OCI-LY7 (cell line): ENCODE results near the gene TPRG1L. TPM values are rescaled to one million over a fixed set of nuclear protein-coding genes. Genes with fewer than 3 reads are reported as not detected.

ENCODE experiments used
- BruUV-seq: library from RNA; stranded (reverse); fragments of 400-500 nt; replicated peaks from 2 replicates; lab custom pipeline; 2021; lab: Mats Ljungman, UMichigan
- CTCF ChIA-PET: fragments of 300-600 bp; sonication (Branson Sonifier 250); formaldehyde crosslinking; loops from one replicate; lab custom pipeline; 2022; ENCODE audit warnings: antibody characterized with exemption; ENCODE audit not compliant: unreplicated experiment; lab: Charles Lee
- POLR2A ChIA-PET: fragments of 300-600 bp; sonication (Branson Sonifier 250); formaldehyde crosslinking; loops from one replicate; lab custom pipeline; 2022; ENCODE audit warnings: antibody characterized with exemption; lab: Charles Lee
- DNase-seq: peaks from one replicate; pipeline ENCODE4 v3.0.0-alpha.2; 2015; ENCODE audit warnings: low spot score
- H2AFZ ChIP-seq: fragments of 200-600 bp; sonication (generic), shearing (Covaris generic); 2 replicates; pipeline ENCODE4 v1.6.1; 2014; ENCODE audit warnings: mild to moderate bottlenecking, antibody characterized with exemption, low read length, moderate library complexity
- H3K27ac ChIP-seq: fragments of 200-600 bp; sonication (generic); 2 replicates; pipeline ENCODE4 v1.5.1; 2014; ENCODE audit warnings: mixed run types, low read depth, mild to moderate bottlenecking, moderate library complexity, low read length, inconsistent platforms; ENCODE audit not compliant: poor library complexity, severe bottlenecking
- H3K36me3 ChIP-seq: fragments of 200-600 bp; sonication (generic); 2 replicates; pipeline ENCODE4 v1.6.1; 2014; ENCODE audit warnings: mild to moderate bottlenecking, antibody characterized with exemption, low read length, moderate library complexity, mixed read lengths; ENCODE audit not compliant: insufficient read depth
- H3K4me1 ChIP-seq: fragments of 200-600 bp; sonication (generic); 2 replicates; pipeline ENCODE4 v1.5.1; 2014; ENCODE audit warnings: mild to moderate bottlenecking, low read length; ENCODE audit not compliant: insufficient read depth, poor library complexity, severe bottlenecking
- H3K4me2 ChIP-seq: fragments of 200-600 bp; sonication (generic); 2 replicates; pipeline ENCODE4 v1.6.1; 2014; ENCODE audit warnings: mild to moderate bottlenecking, low read length
- H3K4me3 ChIP-seq: fragments of 200-600 bp; sonication (generic); 2 replicates; pipeline ENCODE4 v1.5.1; 2014; ENCODE audit warnings: mild to moderate bottlenecking, low read depth, low read length; ENCODE audit not compliant: poor library complexity, severe bottlenecking
- H3K79me2 ChIP-seq: fragments of 200-600 bp; sonication (generic); 2 replicates; pipeline ENCODE4 v1.6.1; 2016; ENCODE audit warnings: low read depth, mild to moderate bottlenecking, low read length, moderate library complexity, mixed read lengths; ENCODE audit not compliant: insufficient read depth
- H3K9me2 ChIP-seq: fragments of 200-600 bp; sonication (generic); 2 replicates; pipeline ENCODE4 v1.6.1; 2016; ENCODE audit warnings: mild to moderate bottlenecking, low read length, mixed read lengths; ENCODE audit not compliant: insufficient read depth
- H3K9me3 ChIP-seq: fragments of 200-600 bp; sonication (generic); 2 replicates; pipeline ENCODE4 v1.6.1; 2014; ENCODE audit warnings: mild to moderate bottlenecking, mixed run types, low read length, mixed read lengths
- H4K20me1 ChIP-seq: fragments of 200-600 bp; sonication (generic); 2 replicates; pipeline ENCODE4 v1.6.1; 2014; ENCODE audit warnings: mild to moderate bottlenecking, antibody characterized with exemption, low read length, moderate library complexity, mixed read lengths; ENCODE audit not compliant: insufficient read depth
- EZH2phosphoT487 ChIP-seq: fragments of 200-600 bp; sonication (generic); IDR thresholded peaks from 2 replicates; pipeline ENCODE4 v1.6.1; 2018; ENCODE audit warnings: low read depth, borderline replicate concordance, mild to moderate bottlenecking, mixed run types, antibody characterized with exemption, low read length, moderate library complexity, mixed read lengths
- intact Hi-C: fragments of 100-400 bp; cut with micrococcal nuclease; formaldehyde crosslinking; loops from one replicate; pipeline ENCODE4 v1.10.0; 2022; ENCODE audit not compliant: unreplicated experiment
- total RNA-seq, 2 experiments: library from RNA; depleted of rRNA in 1 of 2; stranded (reverse); fragments of >200 nt in 1 of 2; shearing (Covaris generic) in 1 of 2; gene quantifications; 2 replicates each; pipeline ENCODE4 v1.2.3, GENCODE V29; 2014 to 2022
- TF ChIP-seq, protein P1 (sequence below): fragments of 200-600 bp; sonication (generic); conservative IDR thresholded peaks from 2 replicates; pipeline ENCODE4 v1.5.1; 2014; ENCODE audit warnings: mild to moderate bottlenecking, antibody characterized with exemption, low read length, moderate library complexity, mixed read lengths

Gene TPRG1L
- total RNA-seq, 2 experiments from 2014 or later = 3.1 to 6.8 TPM

DNA sequence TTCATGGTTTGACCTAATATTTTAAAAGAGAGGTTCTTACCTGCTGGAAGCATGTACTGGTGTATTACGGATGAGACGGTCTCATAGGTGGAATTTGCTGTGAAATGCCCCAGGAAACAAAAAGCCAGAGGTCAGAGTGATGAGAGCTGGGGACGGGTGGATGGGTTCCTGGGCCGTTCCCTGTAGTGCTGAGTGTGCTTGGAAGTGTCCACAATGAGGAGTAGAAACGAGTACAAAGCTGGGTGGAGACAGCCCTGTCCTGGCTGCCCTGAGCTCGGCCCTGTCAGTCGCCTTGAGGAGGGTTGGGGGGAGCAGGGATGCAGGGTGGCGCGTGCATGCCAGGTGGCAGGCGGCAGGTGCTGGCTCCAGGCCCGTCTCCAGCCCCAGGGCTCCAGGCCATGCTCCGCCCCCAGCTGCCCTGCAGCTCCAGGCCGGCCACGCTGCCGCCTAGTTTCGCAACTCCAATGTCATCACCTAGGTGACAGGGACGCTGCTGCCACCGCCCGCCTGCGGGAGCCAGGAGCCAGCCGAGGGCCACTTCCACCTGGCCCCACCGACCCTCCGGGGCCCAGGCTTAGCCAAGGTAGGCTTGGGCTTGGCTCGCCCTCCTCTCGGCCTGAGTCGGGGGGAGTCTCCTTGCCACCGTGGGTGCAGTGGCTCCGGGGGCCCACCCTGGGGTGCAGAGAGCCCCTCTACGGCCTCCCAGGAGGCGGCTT, 43.9 kb downstream of the TPRG1L start:
- H3K4me1 ChIP-seq = peaks cover 49% of the 10 kb centered on the region
- no peaks in the 10 kb centered on the region for H3K36me3 ChIP-seq
- no peak overlapping the region for H3K4me3 ChIP-seq
- H4K20me1 ChIP-seq = no peaks in the 10 kb centered on the region
- no peak overlapping the region for H3K27ac ChIP-seq
- POLR2A ChIA-PET = interaction anchor here (0.9 to 1.5 kb wide), 2 partner anchors 8 to 20 kb away, joined by 3 read pairs; no protein-coding TSS in a partner anchor
- no TSS peak for BruUV-seq
- DNase-seq = no peak
- intact Hi-C loops = loop anchor here (5.0 kb wide), 1 partner anchor 234 kb away; the partner anchor contains the start of gene C1orf174
- H3K9me3 ChIP-seq = no peaks in the 10 kb centered on the region
- H3K79me2 ChIP-seq = no peaks in the 10 kb centered on the region
- no peak overlapping the region for H2AFZ ChIP-seq
- CTCF ChIA-PET = no interaction called here
- H3K9me2 ChIP-seq = no peaks in the 10 kb centered on the region
- H3K4me2 ChIP-seq = no peak overlapping the region
- TF ChIP-seq, protein P1, sequence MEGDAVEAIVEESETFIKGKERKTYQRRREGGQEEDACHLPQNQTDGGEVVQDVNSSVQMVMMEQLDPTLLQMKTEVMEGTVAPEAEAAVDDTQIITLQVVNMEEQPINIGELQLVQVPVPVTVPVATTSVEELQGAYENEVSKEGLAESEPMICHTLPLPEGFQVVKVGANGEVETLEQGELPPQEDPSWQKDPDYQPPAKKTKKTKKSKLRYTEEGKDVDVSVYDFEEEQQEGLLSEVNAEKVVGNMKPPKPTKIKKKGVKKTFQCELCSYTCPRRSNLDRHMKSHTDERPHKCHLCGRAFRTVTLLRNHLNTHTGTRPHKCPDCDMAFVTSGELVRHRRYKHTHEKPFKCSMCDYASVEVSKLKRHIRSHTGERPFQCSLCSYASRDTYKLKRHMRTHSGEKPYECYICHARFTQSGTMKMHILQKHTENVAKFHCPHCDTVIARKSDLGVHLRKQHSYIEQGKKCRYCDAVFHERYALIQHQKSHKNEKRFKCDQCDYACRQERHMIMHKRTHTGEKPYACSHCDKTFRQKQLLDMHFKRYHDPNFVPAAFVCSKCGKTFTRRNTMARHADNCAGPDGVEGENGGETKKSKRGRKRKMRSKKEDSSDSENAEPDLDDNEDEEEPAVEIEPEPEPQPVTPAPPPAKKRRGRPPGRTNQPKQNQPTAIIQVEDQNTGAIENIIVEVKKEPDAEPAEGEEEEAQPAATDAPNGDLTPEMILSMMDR = no peak
- no peak for TF ChIP-seq EZH2phosphoT487

DNA sequence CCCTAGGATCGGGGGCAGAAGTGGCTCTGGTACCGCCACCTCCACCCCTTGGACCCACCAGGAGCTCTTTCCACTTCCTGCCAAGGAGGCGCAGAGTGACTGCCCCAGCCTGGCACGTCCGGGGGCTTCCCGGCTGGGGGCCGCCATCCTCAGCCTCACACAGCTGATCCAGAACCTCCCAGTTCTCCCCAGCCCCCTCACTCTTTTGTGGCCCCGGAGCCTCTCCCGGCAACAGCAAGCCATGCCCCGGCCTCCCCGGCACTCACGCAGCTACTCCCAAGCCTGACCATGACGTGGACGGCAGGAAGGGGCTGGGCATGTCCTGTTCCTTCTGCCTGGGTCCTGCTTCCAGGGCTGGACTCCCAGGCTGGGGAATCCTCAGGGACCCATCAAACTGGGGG, 44.6 kb downstream of the TPRG1L start:
- DNase-seq = no peak
- H3K36me3 ChIP-seq = no peaks in the 10 kb centered on the region
- H3K79me2 ChIP-seq = no peaks in the 10 kb centered on the region
- BruUV-seq = no TSS peak
- no peak overlapping the region for H3K4me3 ChIP-seq
- ChIA-PET CTCF (no interaction called here), POLR2A (interaction anchor here (0.9 kb wide), 1 partner anchor 8 kb away, joined by 3 read pairs; no protein-coding TSS in a partner anchor)
- no peak overlapping the region for H2AFZ ChIP-seq
- no peak for TF ChIP-seq EZH2phosphoT487
- TF ChIP-seq, protein P1 = no peak
- no peak overlapping the region for H3K27ac ChIP-seq
- peaks cover 45% of the 10 kb centered on the region for H3K4me1 ChIP-seq
- H3K4me2 ChIP-seq = no peak overlapping the region
- no peaks in the 10 kb centered on the region for H4K20me1 ChIP-seq
- no peaks in the 10 kb centered on the region for H3K9me3 ChIP-seq
- intact Hi-C loops = loop anchor here (5.0 kb wide), 1 partner anchor 233 kb away; the partner anchor contains the start of gene C1orf174
- no peaks in the 10 kb centered on the region for H3K9me2 ChIP-seq

DNA sequence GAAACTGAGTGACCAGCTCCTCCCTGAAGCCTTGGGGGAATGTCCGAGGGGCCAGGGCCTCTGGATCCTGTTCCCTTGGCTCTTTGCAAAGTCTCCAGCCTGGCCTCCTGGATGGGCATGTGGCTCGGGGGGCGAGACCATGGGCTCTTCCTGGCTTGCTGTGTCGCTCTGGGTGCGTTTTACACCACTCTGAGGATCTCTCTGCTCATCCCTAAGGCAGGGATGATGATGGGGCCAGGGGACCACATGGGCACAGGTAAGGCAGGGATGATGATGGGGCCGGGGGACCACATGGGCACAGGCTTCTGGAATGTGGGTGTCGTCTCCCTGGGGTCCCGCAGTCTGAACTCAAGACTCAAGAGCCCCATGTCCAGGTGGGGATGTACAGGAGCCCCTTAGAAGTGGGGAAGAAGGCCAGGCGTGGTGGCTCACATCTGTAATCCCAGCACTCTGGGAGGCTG, 45.2 kb downstream of the TPRG1L start:
- Histone ChIP-seq H3K36me3 (no peaks in the 10 kb centered on the region), H3K4me1 (peaks cover 39% of the 10 kb centered on the region), H3K79me2 (no peaks in the 10 kb centered on the region), H3K9me2 (no peaks in the 10 kb centered on the region), H4K20me1 (no peaks in the 10 kb centered on the region), H3K4me3 (no peak overlapping the region), H2AFZ (no peak overlapping the region), H3K27ac (no peak overlapping the region), H3K9me3 (no peaks in the 10 kb centered on the region), H3K4me2 (no peak overlapping the region)
- CTCF ChIA-PET = no interaction called here
- POLR2A ChIA-PET = no interaction called here
- TF ChIP-seq EZH2phosphoT487 = no peak
- TF ChIP-seq, protein P1 = no peak
- BruUV-seq = no TSS peak
- DNase-seq = no peak
- intact Hi-C loops = loop anchor here (5.0 kb wide), 1 partner anchor 232 kb away; the partner anchor contains the start of gene C1orf174
